GM12891 (cell line): ENCODE results near the gene HLTF.
A peak's percentile ranks its signal among the peaks of the same experiment; 100 is the strongest.

Experiments
- DNase-seq: peaks from one replicate; pipeline ENCODE4 v3.0.0; 2011; ENCODE audit warnings: low spot score; ENCODE audit not compliant: insufficient read length
- FAIRE-seq: peaks from 2 replicates; lab custom pipeline; 2011; peaks lifted over from hg19 to GRCh38; lab: Jason Lieb, UNC
- PAX5 ChIP-seq: IDR thresholded peaks from 2 replicates; pipeline ENCODE4 v1.6.1; 2011; ENCODE audit warnings: low read length, moderate library complexity, mild to moderate bottlenecking; ENCODE audit not compliant: insufficient read depth, severe bottlenecking
- POLR2A ChIP-seq: IDR thresholded peaks from 2 replicates; pipeline ENCODE4 v1.6.1; 2011; ENCODE audit warnings: low read depth, low read length, control low read depth
- POLR2AphosphoS5 ChIP-seq: IDR thresholded peaks from 2 replicates; pipeline ENCODE4 v1.6.1; 2011; ENCODE audit warnings: low read depth, low read length, control low read depth
- POU2F2 ChIP-seq: IDR thresholded peaks from 2 replicates; pipeline ENCODE4 v1.6.1; 2011; ENCODE audit warnings: low read depth, mild to moderate bottlenecking, control low read depth, low read length, moderate library complexity
- SPI1 ChIP-seq: IDR thresholded peaks from 2 replicates; pipeline ENCODE4 v1.6.1; 2011; ENCODE audit warnings: low read depth, low read length, control low read depth
- TAF1 ChIP-seq: IDR thresholded peaks from 2 replicates; pipeline ENCODE4 v1.6.1; 2011; ENCODE audit warnings: low read depth, low read length, control low read depth

The HLTF gene

DNA sequence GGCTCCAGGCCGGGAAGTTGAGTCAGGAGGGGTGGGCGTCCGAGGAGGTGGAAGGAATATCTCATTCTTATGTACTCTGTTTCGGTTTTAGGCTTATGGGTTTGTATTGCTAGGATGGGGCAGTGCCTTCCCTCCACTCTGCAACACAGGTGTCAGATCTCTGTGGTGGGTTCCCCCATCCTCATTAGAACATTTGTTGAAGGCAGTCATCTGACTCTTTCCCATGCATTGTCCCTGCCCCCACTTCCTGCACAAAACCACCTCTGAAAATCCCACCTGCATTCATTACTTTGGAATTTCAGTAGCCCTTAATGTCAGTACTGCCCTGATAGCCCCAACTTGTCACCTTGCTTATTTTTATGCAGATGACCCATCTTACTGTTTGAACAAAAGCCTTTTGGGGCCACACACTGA is 65.5 kb downstream of the HLTF start:
- FAIRE-seq (no peak), DNase-seq (no peak)
- TF ChIP-seq SPI1 (no peak), PAX5 (no peak), POLR2AphosphoS5 (no peak), TAF1 (no peak), POU2F2 (no peak), POLR2A (no peak)

- DNase-seq (no peak), FAIRE-seq (no peak)
- TF ChIP-seq POLR2AphosphoS5: no peak
- TF ChIP-seq POU2F2: no peak
- TF ChIP-seq SPI1: no peak
- no peak for TF ChIP-seq PAX5
- no peak for TF ChIP-seq POLR2A
- TF ChIP-seq TAF1: no peak
Observed at GRCh38 chr3:149020196-149020838, 66.0 kb downstream of the HLTF start.

DNA sequence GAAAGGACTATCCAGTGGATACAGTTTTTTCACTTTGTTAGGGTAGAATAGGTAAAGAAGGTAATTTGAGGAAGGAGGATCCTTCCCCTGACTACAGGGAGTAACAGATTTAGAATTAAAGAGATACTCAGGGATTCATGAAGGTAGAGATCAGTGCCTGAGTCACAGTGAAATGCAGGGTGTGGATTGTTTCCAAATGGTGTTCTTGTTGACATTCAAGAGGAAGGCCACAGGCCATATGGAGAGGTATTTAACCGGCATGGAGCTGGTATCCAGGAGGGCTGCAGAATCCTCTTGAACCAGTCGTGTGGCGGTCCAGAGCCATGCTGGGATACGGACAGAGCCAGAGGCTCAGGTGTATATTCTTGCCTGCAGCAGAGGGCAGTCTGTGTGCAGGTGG is 66.8 kb downstream of the HLTF start:
- FAIRE-seq (no peak), DNase-seq (no peak)
- TF ChIP-seq POU2F2 (no peak), PAX5 (no peak), SPI1 (no peak), POLR2A (no peak), POLR2AphosphoS5 (no peak), TAF1 (no peak)

GRCh38 chr3:149018247-149018646 is 68.1 kb downstream of the HLTF start:
- no peak for DNase-seq
- TF ChIP-seq POLR2A (no peak), PAX5 (no peak), POU2F2 (no peak)
- no peak for FAIRE-seq

DNA sequence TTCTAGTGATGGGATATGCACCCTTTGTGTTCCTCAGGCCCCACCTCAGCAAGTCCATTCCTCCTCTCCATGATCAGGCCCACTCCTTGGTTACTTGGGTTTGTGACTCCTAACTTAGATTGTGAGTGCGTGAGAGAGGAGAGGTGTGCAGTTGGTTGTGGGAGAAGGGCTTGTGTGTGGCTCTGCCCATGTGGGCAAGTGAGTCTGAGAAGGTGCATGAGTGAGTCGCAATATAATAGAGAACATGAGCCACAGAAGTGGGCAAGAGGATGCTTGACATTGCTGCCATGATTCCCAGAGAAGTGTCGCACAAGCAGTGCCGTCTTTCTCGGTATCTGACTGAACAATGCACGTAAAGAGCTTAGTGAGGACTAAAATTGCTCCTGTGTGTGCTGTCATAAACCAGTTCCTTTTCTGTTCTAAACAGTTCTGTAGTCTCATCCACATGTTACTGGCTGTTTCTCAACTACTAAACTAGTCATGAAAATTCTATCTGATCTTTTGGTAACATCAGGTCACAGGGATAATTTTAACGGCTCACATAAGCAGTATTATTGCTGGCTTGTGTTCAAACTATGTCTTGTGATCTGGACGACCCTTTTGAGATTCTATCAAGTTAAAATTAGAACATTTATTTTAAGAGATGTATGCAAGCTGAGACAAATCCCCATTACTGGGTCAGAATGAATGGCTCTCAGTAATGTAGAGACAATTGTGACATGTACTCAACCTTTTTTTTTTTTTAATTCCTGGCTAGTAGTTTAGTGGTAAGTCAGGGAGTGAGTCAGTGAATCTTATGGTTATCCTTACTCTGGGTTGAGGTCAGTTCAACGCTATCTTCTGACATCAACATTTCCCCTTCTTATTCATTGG is 69.4 kb downstream of the HLTF start:
- DNase-seq (no peak), FAIRE-seq (peak; percentile 54)
- TF ChIP-seq POU2F2 (no peak), POLR2A (no peak), TAF1 (no peak), SPI1 (no peak), PAX5 (no peak), POLR2AphosphoS5 (no peak)

DNA sequence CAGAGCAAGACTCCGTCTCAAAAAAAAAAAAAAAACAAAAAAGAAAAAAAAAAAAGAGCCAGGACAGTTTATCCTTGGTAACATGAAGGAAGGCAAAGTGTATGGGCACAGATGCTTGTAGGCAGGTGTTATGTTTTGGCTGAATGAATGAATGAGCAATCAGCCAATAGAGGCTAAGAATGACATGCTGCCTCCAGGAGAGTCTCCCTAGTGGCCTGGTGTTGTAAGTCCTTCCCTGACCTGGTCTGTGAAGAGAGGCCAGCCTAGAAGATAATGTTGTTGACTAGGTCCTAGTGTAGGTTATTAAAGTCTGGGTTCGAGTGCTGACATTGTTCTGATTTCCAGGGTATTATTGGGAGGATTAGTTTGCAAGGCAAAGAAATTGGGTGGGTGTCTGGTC is 70.1 kb downstream of the HLTF start:
- DNase-seq: no peak
- TF ChIP-seq POLR2AphosphoS5: no peak
- no peak for TF ChIP-seq POLR2A
- TF ChIP-seq POU2F2: no peak
- no peak for TF ChIP-seq SPI1
- TF ChIP-seq TAF1: no peak
- TF ChIP-seq PAX5: no peak
- no peak for FAIRE-seq

- DNase-seq: no peak
- no peak for FAIRE-seq
- TF ChIP-seq SPI1: no peak
- TF ChIP-seq POU2F2: no peak
- no peak for TF ChIP-seq POLR2AphosphoS5
- TF ChIP-seq TAF1: no peak
- no peak for TF ChIP-seq PAX5
- TF ChIP-seq POLR2A: no peak
Observed at GRCh38 chr3:149015393-149015792, 70.9 kb downstream of the HLTF start.

DNA sequence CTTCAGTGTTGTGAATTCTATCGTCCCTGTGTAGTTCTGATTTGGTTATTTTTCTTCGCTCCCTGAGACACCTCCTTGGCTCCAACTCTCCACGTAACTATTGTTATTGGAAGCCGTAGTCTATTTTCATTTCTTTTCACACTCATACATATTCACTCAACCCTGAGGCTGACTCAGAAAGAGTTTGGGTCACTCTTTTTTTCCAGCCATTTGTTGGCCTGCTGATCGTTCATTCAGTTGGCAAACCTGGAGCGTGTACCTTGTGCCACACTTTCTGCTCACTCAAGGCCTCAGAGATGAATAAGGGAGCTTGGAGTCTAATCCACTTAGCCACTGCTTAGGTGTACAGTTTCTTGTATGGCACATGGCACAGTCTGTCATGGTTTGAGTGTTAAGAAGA is 72.6 kb downstream of the HLTF start:
- TF ChIP-seq SPI1 (no peak), POU2F2 (no peak), POLR2A (no peak), POLR2AphosphoS5 (no peak)
- FAIRE-seq (no peak), DNase-seq (no peak)

DNA sequence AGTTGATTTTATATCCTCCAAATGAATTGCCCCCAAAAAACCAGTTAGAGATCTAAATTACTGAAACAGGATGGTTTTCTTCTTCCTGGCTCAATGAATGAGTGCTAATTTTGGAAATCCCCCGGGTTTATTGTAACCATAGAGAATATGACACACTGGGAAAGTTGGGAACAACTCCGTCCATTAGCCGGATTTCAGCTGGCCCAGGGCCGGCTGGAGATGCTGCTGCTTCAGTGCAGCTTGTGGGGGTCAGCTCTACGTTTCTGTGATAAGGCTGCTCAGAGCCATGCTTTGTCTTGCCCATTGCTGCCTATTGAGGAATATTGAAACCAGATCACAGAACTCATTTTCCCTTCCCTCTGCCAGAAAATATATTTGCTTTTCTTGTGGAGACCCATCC is 74.7 kb downstream of the HLTF start:
- DNase-seq: no peak
- TF ChIP-seq POLR2A: no peak
- no peak for TF ChIP-seq POLR2AphosphoS5
- no peak for TF ChIP-seq SPI1
- TF ChIP-seq POU2F2: no peak
- no peak for TF ChIP-seq TAF1
- TF ChIP-seq PAX5: no peak
- no peak for FAIRE-seq
